ENCODE measurements around the gene SUMF2. TPM values are rescaled to one million over a fixed set of nuclear protein-coding genes. Genes with fewer than 3 reads are reported as not detected.
"Not testable (repeated sequence)": the region's sequence is repeated elsewhere in the genome, so short reads cannot be mapped to it uniquely, and the experiment has no call there.

SUMF2 gene
- total RNA-seq, 1 donor from 2014 or later = 103 TPM

DNA sequence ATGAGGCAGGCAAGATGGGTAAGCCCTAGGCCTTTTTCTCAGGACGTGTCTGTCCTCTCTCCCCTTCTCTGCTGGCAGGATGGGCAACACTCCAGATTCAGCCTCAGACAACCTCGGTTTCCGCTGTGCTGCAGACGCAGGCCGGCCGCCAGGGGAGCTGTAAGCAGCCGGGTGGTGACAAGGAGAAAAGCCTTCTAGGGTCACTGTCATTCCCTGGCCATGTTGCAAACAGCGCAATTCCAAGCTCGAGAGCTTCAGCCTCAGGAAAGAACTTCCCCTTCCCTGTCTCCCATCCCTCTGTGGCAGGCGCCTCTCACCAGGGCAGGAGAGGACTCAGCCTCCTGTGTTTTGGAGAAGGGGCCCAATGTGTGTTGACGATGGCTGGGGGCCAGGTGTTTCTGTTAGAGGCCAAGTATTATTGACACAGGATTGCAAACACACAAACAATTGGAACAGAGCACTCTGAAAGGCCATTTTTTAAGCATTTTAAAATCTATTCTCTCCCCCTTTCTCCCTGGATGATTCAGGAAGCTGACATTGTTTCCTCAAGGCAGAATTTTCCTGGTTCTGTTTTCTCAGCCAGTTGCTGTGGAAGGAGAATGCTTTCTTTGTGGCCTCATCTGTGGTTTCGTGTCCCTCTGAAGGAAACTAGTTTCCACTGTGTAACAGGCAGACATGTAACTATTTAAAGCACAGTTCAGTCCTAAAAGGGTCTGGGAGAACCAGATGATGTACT is 15.5 kb downstream of the SUMF2 start:
- ATAC-seq (ENCODE audit: low read depth) (no peak), DNase-seq (no peak)
- Mint-ChIP-seq H3K4me1 (no peaks in the 10 kb centered on the region), H3K9me3 (no peaks in the 10 kb centered on the region), H3K36me3 (ENCODE audit: low read depth) (peaks cover 47% of the 10 kb centered on the region), H3K4me3 (no peak overlapping the region), H3K27ac (no peak overlapping the region), H3K27me3 (no peaks in the 10 kb centered on the region)
- intact Hi-C loops (cut with micrococcal nuclease) = loop anchor here (10.0 kb wide), 1 partner anchor 645 kb away; no protein-coding TSS in a partner anchor
- POLR2A ChIA-PET = interaction anchor here (0.7 kb wide), 1 partner anchor 438 kb away, joined by 4 read pairs; no protein-coding TSS in a partner anchor
- TF ChIP-seq, protein P1, sequence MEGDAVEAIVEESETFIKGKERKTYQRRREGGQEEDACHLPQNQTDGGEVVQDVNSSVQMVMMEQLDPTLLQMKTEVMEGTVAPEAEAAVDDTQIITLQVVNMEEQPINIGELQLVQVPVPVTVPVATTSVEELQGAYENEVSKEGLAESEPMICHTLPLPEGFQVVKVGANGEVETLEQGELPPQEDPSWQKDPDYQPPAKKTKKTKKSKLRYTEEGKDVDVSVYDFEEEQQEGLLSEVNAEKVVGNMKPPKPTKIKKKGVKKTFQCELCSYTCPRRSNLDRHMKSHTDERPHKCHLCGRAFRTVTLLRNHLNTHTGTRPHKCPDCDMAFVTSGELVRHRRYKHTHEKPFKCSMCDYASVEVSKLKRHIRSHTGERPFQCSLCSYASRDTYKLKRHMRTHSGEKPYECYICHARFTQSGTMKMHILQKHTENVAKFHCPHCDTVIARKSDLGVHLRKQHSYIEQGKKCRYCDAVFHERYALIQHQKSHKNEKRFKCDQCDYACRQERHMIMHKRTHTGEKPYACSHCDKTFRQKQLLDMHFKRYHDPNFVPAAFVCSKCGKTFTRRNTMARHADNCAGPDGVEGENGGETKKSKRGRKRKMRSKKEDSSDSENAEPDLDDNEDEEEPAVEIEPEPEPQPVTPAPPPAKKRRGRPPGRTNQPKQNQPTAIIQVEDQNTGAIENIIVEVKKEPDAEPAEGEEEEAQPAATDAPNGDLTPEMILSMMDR (IDR thresholded peaks at IDR 0.05) = no peak
- CTCF ChIA-PET = no interaction called here

DNA sequence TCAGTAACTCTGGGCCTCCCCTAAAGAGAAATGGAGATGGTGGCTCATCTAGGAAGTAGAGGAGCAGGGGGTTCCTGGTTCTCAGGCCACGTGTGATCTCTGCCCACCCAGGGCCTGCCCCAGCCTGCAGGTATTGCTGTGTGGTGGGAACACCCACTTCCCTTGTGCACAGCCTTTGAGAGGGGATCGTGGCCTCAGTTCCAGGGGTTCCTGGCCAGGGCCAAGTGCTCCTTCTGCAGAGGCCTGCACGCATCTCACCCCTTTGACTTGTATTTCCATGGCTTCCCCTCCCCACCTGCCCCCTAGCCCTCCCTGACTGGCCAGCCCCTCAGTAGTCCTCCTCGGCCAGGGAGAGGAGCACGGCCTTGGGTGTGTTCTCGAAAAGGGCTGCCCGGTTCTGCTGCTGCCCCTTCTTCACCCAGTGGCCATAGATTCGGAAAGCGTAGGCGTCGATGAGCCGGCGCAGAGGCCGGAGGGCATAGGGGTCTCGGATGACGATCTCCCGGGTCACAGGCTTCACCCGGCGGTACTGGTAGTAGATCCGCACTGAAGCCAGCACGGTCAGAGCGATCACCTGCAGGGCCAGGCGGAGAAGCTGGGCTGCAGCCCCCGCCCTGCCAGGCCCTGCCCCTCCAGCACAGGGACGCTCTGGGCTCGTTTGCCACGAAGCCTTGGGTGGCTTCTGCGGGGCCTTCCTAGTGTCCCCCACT is 16.8 kb downstream of the SUMF2 start:
- H3K9me3 Mint-ChIP-seq; H3K27ac Mint-ChIP-seq; H3K4me3 Mint-ChIP-seq; H3K27me3 Mint-ChIP-seq; CTCF ChIA-PET; ATAC-seq (ENCODE audit: low read depth); H3K4me1 Mint-ChIP-seq; DNase-seq; intact Hi-C loops (cut with micrococcal nuclease): not testable (repeated sequence)
- POLR2A ChIA-PET = interaction anchor here (0.7 kb wide), 1 partner anchor 439 kb away, joined by 4 read pairs; no protein-coding TSS in a partner anchor
- H3K36me3 Mint-ChIP-seq (ENCODE audit: low read depth) = peaks cover 50% of the 10 kb centered on the region

DNA sequence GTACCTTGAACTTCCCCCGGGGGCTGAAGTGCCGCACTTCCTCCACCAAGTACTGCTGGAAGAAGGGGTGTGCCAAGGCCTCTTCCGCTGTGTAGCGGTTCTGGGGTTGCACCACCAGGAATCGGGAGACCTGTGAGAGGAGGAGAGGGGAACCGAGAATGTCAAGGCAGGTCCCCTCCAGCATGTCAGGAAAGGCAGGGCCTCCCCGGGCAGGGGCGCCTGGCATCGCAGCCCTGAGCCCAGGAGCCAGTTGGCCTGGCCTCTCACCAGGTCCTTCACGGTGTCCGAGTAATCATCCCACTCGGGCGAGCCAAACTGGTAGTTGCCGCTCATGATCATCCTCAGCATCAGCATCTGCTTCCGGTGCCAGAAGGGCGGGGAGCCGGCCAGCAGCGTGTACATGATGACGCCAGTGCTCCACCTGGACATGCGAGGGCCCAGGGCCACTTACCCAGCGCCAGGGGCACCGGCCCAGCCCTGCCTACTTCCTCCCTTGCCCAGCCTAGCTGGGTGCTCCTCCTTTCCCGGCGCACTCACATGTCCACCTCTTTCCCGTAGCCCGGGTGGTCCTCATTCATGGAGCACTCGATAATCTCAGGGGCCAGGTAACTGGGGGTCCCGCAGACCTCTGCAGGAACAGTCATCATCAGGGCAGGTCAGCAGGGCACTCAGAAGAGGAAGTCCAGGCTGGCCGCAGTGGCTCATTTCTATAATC is 17.7 kb downstream of the SUMF2 start:
- Mint-ChIP-seq H3K27ac (no peak overlapping the region), H3K4me3 (no peak overlapping the region), H3K9me3 (no peaks in the 10 kb centered on the region), H3K36me3 (ENCODE audit: low read depth) (peaks cover 51% of the 10 kb centered on the region), H3K4me1 (no peaks in the 10 kb centered on the region), H3K27me3 (no peaks in the 10 kb centered on the region)
- POLR2A ChIA-PET = no interaction called here
- ATAC-seq (ENCODE audit: low read depth) (no peak), DNase-seq (no peak)
- TF ChIP-seq, protein P1 (IDR thresholded peaks at IDR 0.05) = no peak
- CTCF ChIA-PET = no interaction called here
- intact Hi-C loops (cut with micrococcal nuclease) = no loop called here

DNA sequence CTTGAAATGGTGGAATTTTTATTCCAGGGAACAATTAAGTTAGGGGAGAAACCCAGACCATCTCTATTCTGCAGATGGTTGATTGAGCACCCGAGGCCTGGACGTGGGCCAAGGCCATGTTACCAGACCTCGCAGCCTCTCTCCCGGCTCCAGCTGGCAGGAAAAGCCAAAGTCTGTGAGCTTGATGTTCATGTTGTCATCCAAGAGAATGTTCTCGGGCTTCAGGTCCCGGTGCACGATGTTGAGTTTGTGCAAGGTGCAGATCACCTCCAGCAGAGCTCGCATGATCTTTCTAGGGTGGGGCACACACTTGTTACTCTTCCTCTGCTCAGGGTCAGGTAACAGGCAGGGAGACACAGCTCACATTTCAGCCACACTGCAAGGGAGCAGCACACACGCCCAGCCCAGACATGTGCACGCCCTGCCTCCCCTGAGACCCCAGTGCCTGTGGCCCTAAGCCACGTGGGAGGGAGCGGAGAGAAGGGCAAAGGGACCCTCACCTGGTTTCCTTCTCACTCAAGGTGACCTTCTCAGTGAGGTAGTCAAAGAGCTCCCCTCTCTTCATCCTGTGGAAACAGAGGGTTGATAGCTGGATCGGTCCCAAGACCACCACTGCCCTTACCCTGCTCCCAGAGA is 19.2 kb downstream of the SUMF2 start:
- ATAC-seq (ENCODE audit: low read depth) = no peak

DNA sequence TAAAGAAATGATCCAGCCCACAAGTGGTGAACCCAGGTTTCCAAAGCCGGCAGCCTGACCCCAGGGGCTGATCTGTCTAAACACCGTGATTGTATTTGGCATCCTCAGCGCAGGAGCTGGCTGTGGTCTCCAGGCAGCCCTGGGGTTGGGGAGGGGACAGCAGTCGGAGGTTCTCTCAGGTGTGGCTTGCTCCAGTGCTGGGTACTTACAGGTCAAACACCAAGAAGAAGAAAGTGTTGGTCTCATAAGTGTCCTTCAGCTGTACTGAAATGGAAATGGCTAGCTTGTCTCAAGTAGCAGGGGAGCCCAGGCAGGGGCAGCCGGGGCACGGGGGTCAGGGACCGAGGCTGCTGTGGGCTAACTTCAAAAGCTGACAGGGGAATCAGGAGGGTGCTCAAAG is 22.7 kb downstream of the SUMF2 start:
- intact Hi-C loops (cut with micrococcal nuclease) = no loop called here

More for the DNA sequence above, 19.2 kb downstream of the SUMF2 start:
- TF ChIP-seq, protein P1 (IDR thresholded peaks at IDR 0.05) = no peak
- H3K27ac Mint-ChIP-seq = no peak overlapping the region
- no peaks in the 10 kb centered on the region for H3K27me3 Mint-ChIP-seq
- no peaks in the 10 kb centered on the region for H3K4me1 Mint-ChIP-seq
- no peak overlapping the region for H3K4me3 Mint-ChIP-seq
- DNase-seq = no peak
- intact Hi-C loops (cut with micrococcal nuclease) = no loop called here
- peaks cover 46% of the 10 kb centered on the region for H3K36me3 Mint-ChIP-seq (ENCODE audit: low read depth)
- no peaks in the 10 kb centered on the region for H3K9me3 Mint-ChIP-seq
- POLR2A ChIA-PET = no interaction called here
- CTCF ChIA-PET = interaction anchor here (0.8 to 1.5 kb wide), 2 partner anchors 9 to 10 kb away, joined by 3 to 6 read pairs; no protein-coding TSS in a partner anchor

More for the DNA sequence above, 22.7 kb downstream of the SUMF2 start:
- peaks cover 27% of the 10 kb centered on the region for H3K36me3 Mint-ChIP-seq (ENCODE audit: low read depth)
- no peak overlapping the region for H3K4me3 Mint-ChIP-seq
- no peaks in the 10 kb centered on the region for H3K9me3 Mint-ChIP-seq
- ATAC-seq (ENCODE audit: low read depth) = no peak
- POLR2A ChIA-PET = no interaction called here
- DNase-seq = no peak
- no peak overlapping the region for H3K27ac Mint-ChIP-seq
- H3K27me3 Mint-ChIP-seq = no peaks in the 10 kb centered on the region
- CTCF ChIA-PET = no interaction called here
- H3K4me1 Mint-ChIP-seq = no peaks in the 10 kb centered on the region
- TF ChIP-seq, protein P1 (IDR thresholded peaks at IDR 0.05) = no peak
